HEK293T (cell line): ENCODE measurements around the gene GLOD5.

Experiments
- CTCF ChIA-PET: fragments of 350-600 bp; formaldehyde crosslinking; extraction: SDS; loops from one replicate; lab custom pipeline; 2021; ENCODE audit warnings: antibody characterized with exemption, inconsistent platforms; lab: Yijun Ruan, JAX
- POLR2A ChIA-PET: fragments of 350-600 bp; formaldehyde crosslinking; extraction: SDS; loops from one replicate; lab custom pipeline; 2020; ENCODE audit warnings: antibody characterized with exemption, inconsistent platforms; lab: Yijun Ruan, JAX
- DNase-seq: peaks from one replicate; pipeline ENCODE4 v3.0.0; 2012; ENCODE audit warnings: mixed read lengths; ENCODE audit errors: extremely low spot score
- ARNT ChIP-seq: fragments of 450-650 bp; IDR thresholded peaks from 2 replicates; pipeline ENCODE4 v1.6.1; 2017; ENCODE audit warnings: mild to moderate bottlenecking
- BHLHE40 ChIP-seq: fragments of 450-650 bp; IDR thresholded peaks from 2 replicates; pipeline ENCODE4 v1.6.1; 2016; ENCODE audit warnings: mild to moderate bottlenecking, moderate library complexity, borderline replicate concordance
- CTBP1 ChIP-seq: fragments of 450-650 bp; IDR thresholded peaks from 2 replicates; pipeline ENCODE4 v1.6.1; 2016; ENCODE audit warnings: borderline replicate concordance
- ELF4 ChIP-seq: fragments of 450-650 bp; IDR thresholded peaks from 2 replicates; pipeline ENCODE4 v1.6.1; 2017; ENCODE audit warnings: antibody characterized with exemption
- FOXA1 ChIP-seq: fragments of 450-650 bp; IDR thresholded peaks from 2 replicates; pipeline ENCODE4 v1.6.1; 2016; ENCODE audit warnings: mild to moderate bottlenecking
- FOXK2 ChIP-seq: fragments of 450-650 bp; IDR thresholded peaks from 2 replicates; pipeline ENCODE4 v1.6.1; 2016; ENCODE audit warnings: mild to moderate bottlenecking
- FOXM1 ChIP-seq: fragments of 450-650 bp; IDR thresholded peaks from 2 replicates; pipeline ENCODE4 v1.6.1; 2017; ENCODE audit warnings: mild to moderate bottlenecking, borderline replicate concordance
- HDGF ChIP-seq: fragments of 450-650 bp; IDR thresholded peaks from 2 replicates; pipeline ENCODE4 v1.6.1; 2017; ENCODE audit warnings: antibody characterized with exemption, borderline replicate concordance
- L3MBTL2 ChIP-seq: fragments of 450-650 bp; conservative IDR thresholded peaks from 2 replicates; pipeline ENCODE4 v1.6.1; 2016; ENCODE audit warnings: mild to moderate bottlenecking
- LEF1 ChIP-seq: fragments of 450-650 bp; IDR thresholded peaks from 2 replicates; pipeline ENCODE4 v1.6.1; 2017; ENCODE audit warnings: mild to moderate bottlenecking, borderline replicate concordance
- NFRKB ChIP-seq: fragments of 450-650 bp; IDR thresholded peaks from 2 replicates; pipeline ENCODE4 v1.6.1; 2016; ENCODE audit warnings: mild to moderate bottlenecking, moderate library complexity
- PKNOX1 ChIP-seq: fragments of 450-650 bp; IDR thresholded peaks from 2 replicates; pipeline ENCODE4 v1.6.1; 2016
- SP1 ChIP-seq: fragments of 450-650 bp; IDR thresholded peaks from 2 replicates; pipeline ENCODE4 v1.6.1; 2017
- SUZ12 ChIP-seq: fragments of 450-650 bp; IDR thresholded peaks from 2 replicates; pipeline ENCODE4 v1.6.1; 2016; ENCODE audit warnings: mild to moderate bottlenecking
- TARDBP ChIP-seq: fragments of 450-650 bp; IDR thresholded peaks from 2 replicates; pipeline ENCODE4 v1.6.1; 2016
- ZNF384 ChIP-seq: fragments of 450-650 bp; IDR thresholded peaks from 2 replicates; pipeline ENCODE4 v1.6.1; 2016

The GLOD5 gene

GRCh38 chrX:48741834-48742233 lies 19.7 kb upstream of the GLOD5 start:
- POLR2A ChIA-PET, result no interaction called here
- DNase-seq, result no peak

GRCh38 chrX:48745222-48745621 lies 16.3 kb upstream of the GLOD5 start:
- ChIA-PET POLR2A (no interaction called here), CTCF (no interaction called here)
- no peak for DNase-seq
- no peak for TF ChIP-seq NFRKB

More at GRCh38 chrX:48741834-48742233, 19.7 kb upstream of the GLOD5 start:
- CTCF ChIA-PET, result no interaction called here
- TF ChIP-seq FOXM1, result no peak
- no peak for TF ChIP-seq ARNT
- TF ChIP-seq SUZ12, result no peak
- no peak for TF ChIP-seq BHLHE40
- TF ChIP-seq L3MBTL2, result no peak

GRCh38 chrX:48747415-48748016 lies 14.0 kb upstream of the GLOD5 start:
- TF ChIP-seq TARDBP (no peak), FOXA1 (no peak), L3MBTL2 (no peak), PKNOX1 (no peak), SUZ12 (no peak), CTBP1 (no peak), ARNT (no peak), LEF1 (no peak), HDGF (no peak), ZNF384 (no peak), FOXK2 (no peak), NFRKB (no peak), BHLHE40 (no peak), FOXM1 (no peak), ELF4 (no peak), SP1 (no peak)
- POLR2A ChIA-PET, result interaction anchor here (0.5 to 1.8 kb wide), 3 partner anchors 10 to 204 kb away, joined by 3 to 10 read pairs (median 3); no protein-coding TSS in a partner anchor

GRCh38 chrX:48749182-48749581 lies 12.4 kb upstream of the GLOD5 start:
- TF ChIP-seq NFRKB (no peak), TARDBP (no peak), SP1 (no peak)
- ChIA-PET CTCF (no interaction called here), POLR2A (interaction anchor here (1.9 kb wide), 1 partner anchor 12 kb away, joined by 4 read pairs; no protein-coding TSS in a partner anchor)
- no peak for DNase-seq

More at GRCh38 chrX:48747415-48748016, 14.0 kb upstream of the GLOD5 start:
- DNase-seq, result no peak
- CTCF ChIA-PET, result no interaction called here

GRCh38 chrX:48751343-48751742 lies 10.2 kb upstream of the GLOD5 start:
- ChIA-PET POLR2A (no interaction called here), CTCF (no interaction called here)
- DNase-seq, result no peak
- no peak for TF ChIP-seq L3MBTL2
- TF ChIP-seq ARNT, result no peak
- TF ChIP-seq ZNF384, result no peak
- TF ChIP-seq CTBP1, result no peak
- TF ChIP-seq SUZ12, result no peak
- TF ChIP-seq FOXM1, result no peak
- no peak for TF ChIP-seq SP1
- TF ChIP-seq LEF1, result no peak

- ChIA-PET POLR2A (no interaction called here), CTCF (no interaction called here)
- no peak for TF ChIP-seq BHLHE40
- TF ChIP-seq HDGF, result no peak
- TF ChIP-seq ARNT, result no peak
- TF ChIP-seq ELF4, result no peak
- no peak for TF ChIP-seq L3MBTL2
- no peak for TF ChIP-seq FOXM1
- no peak for TF ChIP-seq SP1
- no peak for TF ChIP-seq LEF1
- TF ChIP-seq FOXA1, result no peak
- DNase-seq, result no peak
These were observed 9.0 kb upstream of the GLOD5 start for GRCh38 chrX:48752498-48752897.

- DNase-seq, result no peak
- POLR2A ChIA-PET, result no interaction called here
- CTCF ChIA-PET, result no interaction called here
- TF ChIP-seq LEF1, result no peak
These were observed 7.8 kb upstream of the GLOD5 start for GRCh38 chrX:48753708-48754228.

- POLR2A ChIA-PET, result no interaction called here
- CTCF ChIA-PET, result no interaction called here
- no peak for TF ChIP-seq CTBP1
- TF ChIP-seq LEF1, result no peak
- no peak for TF ChIP-seq PKNOX1
- no peak for TF ChIP-seq ARNT
- no peak for TF ChIP-seq HDGF
- no peak for TF ChIP-seq L3MBTL2
- TF ChIP-seq ZNF384, result no peak
- TF ChIP-seq TARDBP, result no peak
- no peak for TF ChIP-seq ELF4
- no peak for TF ChIP-seq FOXK2
- TF ChIP-seq NFRKB, result no peak
- no peak for TF ChIP-seq BHLHE40
- TF ChIP-seq FOXA1, result no peak
- TF ChIP-seq SUZ12, result no peak
- no peak for DNase-seq
These were observed 7.3 kb upstream of the GLOD5 start for GRCh38 chrX:48754238-48754637.
